SK-N-SH treated with all-trans-retinoic acid at 6 μM for 48 hours (cell line): ENCODE data around the gene GJA3.

Source experiments
- ATAC-seq: fragments of 200-7000 bp; cut with Tn5 transposase; 3 replicates; pipeline ENCODE4 v1.9.1; 2020; ENCODE audit warnings: mild to moderate bottlenecking, moderate library complexity
- BACH2 ChIP-seq: fragments of 250-450 bp; sonication (Bioruptor Pico); IDR thresholded peaks from 2 replicates; pipeline ENCODE4 v1.9.0; 2021; ENCODE audit warnings: mild to moderate bottlenecking, borderline replicate concordance
- CSDC2 ChIP-seq: fragments of 250-450 bp; sonication (Bioruptor Pico); IDR thresholded peaks from 2 replicates; pipeline ENCODE4 v1.5.0; 2020; ENCODE audit warnings: mild to moderate bottlenecking, moderate library complexity
- ESRRG ChIP-seq: fragments of 250-450 bp; sonication (Bioruptor Pico); IDR thresholded peaks from 2 replicates; pipeline ENCODE4 v1.6.1; 2021; ENCODE audit warnings: mild to moderate bottlenecking
- ISL1 ChIP-seq: fragments of 250-450 bp; sonication (Bioruptor Pico); IDR thresholded peaks from 2 replicates; pipeline ENCODE4 v2.1.2; 2022; ENCODE audit warnings: mild to moderate bottlenecking, moderate library complexity
- OSR1 ChIP-seq: fragments of 250-450 bp; sonication (Bioruptor Pico); IDR thresholded peaks from 2 replicates; pipeline ENCODE4 v1.8.0; 2022; ENCODE audit warnings: moderate library complexity, mild to moderate bottlenecking, inconsistent platforms
- PPARA ChIP-seq: fragments of 250-450 bp; sonication (Bioruptor Pico); IDR thresholded peaks from 2 replicates; pipeline ENCODE4 v1.5.0; 2020; ENCODE audit warnings: mild to moderate bottlenecking, borderline replicate concordance
- RARB ChIP-seq: fragments of 250-450 bp; sonication (Bioruptor Pico); IDR thresholded peaks from 2 replicates; pipeline ENCODE4 v1.8.0; 2021; ENCODE audit warnings: mild to moderate bottlenecking, moderate library complexity
- SNAI2 ChIP-seq: fragments of 250-450 bp; sonication (Bioruptor Pico); IDR thresholded peaks from 2 replicates; pipeline ENCODE4 v1.5.0; 2020; ENCODE audit warnings: mild to moderate bottlenecking, moderate library complexity
- TCF4 ChIP-seq: fragments of 250-450 bp; sonication (Bioruptor Pico); IDR thresholded peaks from 2 replicates; pipeline ENCODE4 v1.8.0; 2021; ENCODE audit warnings: mild to moderate bottlenecking, moderate library complexity, borderline replicate concordance
- TSHZ2 ChIP-seq: fragments of 250-450 bp; sonication (Bioruptor Pico); IDR thresholded peaks from 2 replicates; pipeline ENCODE4 v1.5.0; 2020; ENCODE audit warnings: mild to moderate bottlenecking, moderate library complexity
- ZC3H10 ChIP-seq: fragments of 250-450 bp; sonication (Bioruptor Pico); IDR thresholded peaks from 2 replicates; pipeline ENCODE4 v1.5.1; 2021; ENCODE audit warnings: mild to moderate bottlenecking, moderate library complexity
- ZFP3 ChIP-seq: fragments of 250-450 bp; sonication (Bioruptor Pico); IDR thresholded peaks from 2 replicates; pipeline ENCODE4 v1.5.0; 2020; ENCODE audit warnings: mild to moderate bottlenecking, moderate library complexity
- ZFP30 ChIP-seq: fragments of 450-650 bp; formaldehyde crosslinking; IDR thresholded peaks from 2 replicates; pipeline ENCODE4 v1.5.0; 2022; ENCODE audit warnings: mild to moderate bottlenecking, moderate library complexity
- ZNF565 ChIP-seq: fragments of 450-650 bp; formaldehyde crosslinking; conservative IDR thresholded peaks from 2 replicates; pipeline ENCODE4 v1.5.0; 2020; ENCODE audit warnings: low read depth, mild to moderate bottlenecking, moderate library complexity
- TF ChIP-seq, protein P1 (sequence below): fragments of 250-450 bp; sonication (Bioruptor Pico); IDR thresholded peaks from 2 replicates; pipeline ENCODE4 v1.8.0; 2020; ENCODE audit warnings: mild to moderate bottlenecking, moderate library complexity, borderline replicate concordance
- TF ChIP-seq, protein P2 (sequence below): fragments of 250-450 bp; sonication (Bioruptor Pico); IDR thresholded peaks from 2 replicates; pipeline ENCODE4 v1.8.0; 2021; ENCODE audit warnings: low read depth, mild to moderate bottlenecking, moderate library complexity, borderline replicate concordance
- TF ChIP-seq, protein P3 (sequence below): fragments of 250-450 bp; sonication (Bioruptor Pico); IDR thresholded peaks from 2 replicates; pipeline ENCODE4 v1.5.1; 2020; ENCODE audit warnings: low read depth, mild to moderate bottlenecking, moderate library complexity

GJA3 gene

DNA sequence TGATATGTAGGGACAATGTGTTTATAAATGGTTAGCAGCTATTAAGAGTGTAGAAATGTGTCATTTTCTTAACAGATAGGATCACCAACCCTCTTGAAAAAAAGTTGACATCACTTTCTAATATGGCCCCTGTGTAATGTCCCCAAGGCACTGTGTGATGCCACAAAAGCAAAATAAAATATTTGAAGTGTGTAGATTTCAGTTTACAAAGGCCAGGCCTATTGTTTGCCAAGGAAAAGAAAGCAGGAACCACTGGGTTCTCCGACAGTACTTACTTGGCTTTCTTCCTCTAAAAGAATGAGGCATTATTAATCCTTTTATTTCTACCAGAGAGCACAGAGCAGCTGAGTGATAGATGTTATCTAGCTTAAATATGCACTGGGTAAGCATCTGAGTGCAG, 10.5 kb upstream of the GJA3 start (continued):
- TF ChIP-seq RARB (CRISPR knock-in tag): no peak
- no peak for TF ChIP-seq ZNF565 (CRISPR knock-in tag)
- TF ChIP-seq, protein P1, sequence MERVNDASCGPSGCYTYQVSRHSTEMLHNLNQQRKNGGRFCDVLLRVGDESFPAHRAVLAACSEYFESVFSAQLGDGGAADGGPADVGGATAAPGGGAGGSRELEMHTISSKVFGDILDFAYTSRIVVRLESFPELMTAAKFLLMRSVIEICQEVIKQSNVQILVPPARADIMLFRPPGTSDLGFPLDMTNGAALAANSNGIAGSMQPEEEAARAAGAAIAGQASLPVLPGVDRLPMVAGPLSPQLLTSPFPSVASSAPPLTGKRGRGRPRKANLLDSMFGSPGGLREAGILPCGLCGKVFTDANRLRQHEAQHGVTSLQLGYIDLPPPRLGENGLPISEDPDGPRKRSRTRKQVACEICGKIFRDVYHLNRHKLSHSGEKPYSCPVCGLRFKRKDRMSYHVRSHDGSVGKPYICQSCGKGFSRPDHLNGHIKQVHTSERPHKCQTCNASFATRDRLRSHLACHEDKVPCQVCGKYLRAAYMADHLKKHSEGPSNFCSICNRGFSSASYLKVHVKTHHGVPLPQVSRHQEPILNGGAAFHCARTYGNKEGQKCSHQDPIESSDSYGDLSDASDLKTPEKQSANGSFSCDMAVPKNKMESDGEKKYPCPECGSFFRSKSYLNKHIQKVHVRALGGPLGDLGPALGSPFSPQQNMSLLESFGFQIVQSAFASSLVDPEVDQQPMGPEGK (CRISPR knock-in tag): no peak
- TF ChIP-seq, all 23 proteins: peak for 0

GRCh38 chr13:20170921-20171320, 10.1 kb upstream of the GJA3 start:
- no peak for TF ChIP-seq TCF4
- no peak for TF ChIP-seq ZFP30
- no peak for TF ChIP-seq ZFP3 (CRISPR knock-in tag)
- no peak for TF ChIP-seq OSR1 (CRISPR knock-in tag)
- no peak for TF ChIP-seq PPARA (CRISPR knock-in tag)
- TF ChIP-seq ESRRG (CRISPR knock-in tag): no peak
- TF ChIP-seq ISL1 (CRISPR knock-in tag): no peak
- TF ChIP-seq RARB (CRISPR knock-in tag): no peak
- no peak for TF ChIP-seq TSHZ2 (CRISPR knock-in tag)
- TF ChIP-seq, protein P1 (CRISPR knock-in tag): no peak
- TF ChIP-seq SNAI2 (CRISPR knock-in tag): no peak
- TF ChIP-seq, protein P2, sequence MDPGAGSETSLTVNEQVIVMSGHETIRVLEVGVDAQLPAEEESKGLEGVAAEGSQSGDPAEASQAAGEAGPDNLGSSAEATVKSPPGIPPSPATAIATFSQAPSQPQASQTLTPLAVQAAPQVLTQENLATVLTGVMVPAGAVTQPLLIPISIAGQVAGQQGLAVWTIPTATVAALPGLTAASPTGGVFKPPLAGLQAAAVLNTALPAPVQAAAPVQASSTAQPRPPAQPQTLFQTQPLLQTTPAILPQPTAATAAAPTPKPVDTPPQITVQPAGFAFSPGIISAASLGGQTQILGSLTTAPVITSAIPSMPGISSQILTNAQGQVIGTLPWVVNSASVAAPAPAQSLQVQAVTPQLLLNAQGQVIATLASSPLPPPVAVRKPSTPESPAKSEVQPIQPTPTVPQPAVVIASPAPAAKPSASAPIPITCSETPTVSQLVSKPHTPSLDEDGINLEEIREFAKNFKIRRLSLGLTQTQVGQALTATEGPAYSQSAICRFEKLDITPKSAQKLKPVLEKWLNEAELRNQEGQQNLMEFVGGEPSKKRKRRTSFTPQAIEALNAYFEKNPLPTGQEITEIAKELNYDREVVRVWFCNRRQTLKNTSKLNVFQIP (CRISPR knock-in tag): no peak
- no peak for TF ChIP-seq CSDC2 (CRISPR knock-in tag)
- TF ChIP-seq, protein P3, sequence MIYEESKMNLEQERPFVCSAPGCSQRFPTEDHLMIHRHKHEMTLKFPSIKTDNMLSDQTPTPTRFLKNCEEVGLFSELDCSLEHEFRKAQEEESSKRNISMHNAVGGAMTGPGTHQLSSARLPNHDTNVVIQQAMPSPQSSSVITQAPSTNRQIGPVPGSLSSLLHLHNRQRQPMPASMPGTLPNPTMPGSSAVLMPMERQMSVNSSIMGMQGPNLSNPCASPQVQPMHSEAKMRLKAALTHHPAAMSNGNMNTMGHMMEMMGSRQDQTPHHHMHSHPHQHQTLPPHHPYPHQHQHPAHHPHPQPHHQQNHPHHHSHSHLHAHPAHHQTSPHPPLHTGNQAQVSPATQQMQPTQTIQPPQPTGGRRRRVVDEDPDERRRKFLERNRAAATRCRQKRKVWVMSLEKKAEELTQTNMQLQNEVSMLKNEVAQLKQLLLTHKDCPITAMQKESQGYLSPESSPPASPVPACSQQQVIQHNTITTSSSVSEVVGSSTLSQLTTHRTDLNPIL (CRISPR knock-in tag): no peak
- ATAC-seq: no peak

- TF ChIP-seq CSDC2 (CRISPR knock-in tag): no peak
- TF ChIP-seq OSR1 (CRISPR knock-in tag): no peak
- TF ChIP-seq BACH2: no peak
- TF ChIP-seq ZNF565 (CRISPR knock-in tag): no peak
- no peak for TF ChIP-seq SNAI2 (CRISPR knock-in tag)
- ATAC-seq: no peak
Observed at GRCh38 chr13:20168396-20168795, 7.5 kb upstream of the GJA3 start.

GRCh38 chr13:20165417-20166257, 4.8 kb upstream of the GJA3 start:
- ATAC-seq: no peak
- no peak for TF ChIP-seq ZC3H10
- TF ChIP-seq OSR1 (CRISPR knock-in tag): no peak
- TF ChIP-seq BACH2: no peak
